Astrocyte (in vitro differentiated cells and primary cell): ENCODE data around the gene KCNQ1. TPM values are rescaled to one million over a fixed set of nuclear protein-coding genes. Genes with fewer than 3 reads are reported as not detected.

ENCODE experiments used
- DNase-seq: peaks from one replicate; pipeline ENCODE4 v3.0.0-alpha.2; 2010; ENCODE audit warnings: low read depth
- FAIRE-seq: peaks from 2 replicates; lab custom pipeline; 2011; peaks lifted over from hg19 to GRCh38; lab: Jason Lieb, UNC
- H2AFZ ChIP-seq: 2 replicates; pipeline ENCODE4 v1.6.0; 2012; ENCODE audit warnings: low read depth, low read length, inconsistent platforms
- H3K27ac ChIP-seq: 2 replicates; pipeline ENCODE4 v1.5.1; 2011; ENCODE audit warnings: low read depth, low read length, inconsistent platforms
- H3K27me3 ChIP-seq: 2 replicates; pipeline ENCODE4 v1.6.0; 2011; ENCODE audit warnings: low read length, inconsistent platforms; ENCODE audit not compliant: insufficient read depth
- H3K36me3 ChIP-seq: 2 replicates; pipeline ENCODE4 v1.5.1; 2011; ENCODE audit warnings: low read length, inconsistent platforms; ENCODE audit not compliant: insufficient read depth
- H3K4me1 ChIP-seq: 2 replicates; pipeline ENCODE4 v1.5.1; 2011; ENCODE audit warnings: low read length, inconsistent platforms; ENCODE audit not compliant: insufficient read depth
- H3K4me2 ChIP-seq: 2 replicates; pipeline ENCODE4 v1.6.0; 2012; ENCODE audit warnings: low read length, inconsistent platforms
- H3K4me3 ChIP-seq: 2 replicates; pipeline ENCODE4 v1.5.1; 2011; ENCODE audit warnings: low read depth, mild to moderate bottlenecking, low read length, inconsistent platforms; ENCODE audit not compliant: insufficient read depth
- H3K79me2 ChIP-seq: 2 replicates; pipeline ENCODE4 v1.6.0; 2012; ENCODE audit warnings: mild to moderate bottlenecking, low read length, inconsistent platforms; ENCODE audit not compliant: insufficient read depth
- H3K9ac ChIP-seq: 2 replicates; pipeline ENCODE4 v1.6.0; 2012; ENCODE audit warnings: mild to moderate bottlenecking, low read length, inconsistent platforms
- H3K9me3 ChIP-seq: 2 replicates; pipeline ENCODE4 v1.5.1; 2012; ENCODE audit warnings: low read depth, mild to moderate bottlenecking, low read length, inconsistent platforms; ENCODE audit not compliant: insufficient read depth
- H4K20me1 ChIP-seq: 2 replicates; pipeline ENCODE4 v1.6.0; 2012; ENCODE audit warnings: low read length, inconsistent platforms; ENCODE audit not compliant: insufficient read depth
- H3K27ac Mint-ChIP-seq: one replicate; pipeline ENCODE4 v1.8.0; 2021; ENCODE audit warnings: mild to moderate bottlenecking, mixed read lengths; ENCODE audit not compliant: unreplicated experiment
- H3K27me3 Mint-ChIP-seq: one replicate; pipeline ENCODE4 v1.8.0; 2021; ENCODE audit warnings: low read depth, mixed read lengths; ENCODE audit not compliant: unreplicated experiment
- H3K36me3 Mint-ChIP-seq: one replicate; pipeline ENCODE4 v1.8.0; 2021; ENCODE audit warnings: low read depth, mixed read lengths; ENCODE audit not compliant: unreplicated experiment
- H3K4me1 Mint-ChIP-seq: one replicate; pipeline ENCODE4 v1.8.0; 2021; ENCODE audit warnings: low read depth, mixed read lengths; ENCODE audit not compliant: unreplicated experiment
- H3K4me3 Mint-ChIP-seq: one replicate; pipeline ENCODE4 v1.8.0; 2021; ENCODE audit warnings: mild to moderate bottlenecking, moderate library complexity, mixed read lengths; ENCODE audit not compliant: unreplicated experiment
- H3K9me3 Mint-ChIP-seq: one replicate; pipeline ENCODE4 v1.8.0; 2021; ENCODE audit warnings: mild to moderate bottlenecking, mixed read lengths; ENCODE audit not compliant: unreplicated experiment
- CTCF ChIP-seq: IDR thresholded peaks from 2 replicates; pipeline ENCODE4 v1.5.1; 2011; ENCODE audit warnings: low read depth, mild to moderate bottlenecking, inconsistent platforms, low read length, moderate library complexity; ENCODE audit not compliant: insufficient read depth
- EZH2 ChIP-seq: IDR thresholded peaks from 2 replicates; pipeline ENCODE4 v1.6.1; 2012; ENCODE audit warnings: mild to moderate bottlenecking, low read length, inconsistent platforms; ENCODE audit not compliant: insufficient read depth
- total RNA-seq: library from RNA; stranded (reverse); gene quantifications from 2 replicates; pipeline ENCODE4 v1.2.1, GENCODE V29; 2021

KCNQ1 gene
- total RNA-seq, 1 donor from 2014 or later = not detected

- Mint-ChIP-seq H3K27me3 (peaks cover 57% of the 10 kb centered on the region), H3K9me3 (peaks cover 25% of the 10 kb centered on the region), H3K36me3 (peaks cover 4% of the 10 kb centered on the region), H3K27ac (no peak overlapping the region), H3K4me1 (peaks cover 2% of the 10 kb centered on the region), H3K4me3 (no peak overlapping the region)
- peaks cover 4% of the 10 kb centered on the region for H3K9me3 ChIP-seq
- H2AFZ ChIP-seq = no peak overlapping the region
- FAIRE-seq (no peak), DNase-seq (no peak)
- H3K9ac ChIP-seq = no peak overlapping the region
- H3K4me2 ChIP-seq = no peak overlapping the region
- H3K4me1 ChIP-seq = peaks cover 3% of the 10 kb centered on the region
- no peaks in the 10 kb centered on the region for H4K20me1 ChIP-seq
- H3K4me3 ChIP-seq = no peak overlapping the region
- peaks cover 39% of the 10 kb centered on the region for H3K27me3 ChIP-seq
- TF ChIP-seq EZH2 (no peak), CTCF (no peak)
- no peak overlapping the region for H3K27ac ChIP-seq
- no peaks in the 10 kb centered on the region for H3K79me2 ChIP-seq
- no peaks in the 10 kb centered on the region for H3K36me3 ChIP-seq
These were observed 426.3 kb downstream of the KCNQ1 start for GRCh38 chr11:2870969-2871680.

DNA sequence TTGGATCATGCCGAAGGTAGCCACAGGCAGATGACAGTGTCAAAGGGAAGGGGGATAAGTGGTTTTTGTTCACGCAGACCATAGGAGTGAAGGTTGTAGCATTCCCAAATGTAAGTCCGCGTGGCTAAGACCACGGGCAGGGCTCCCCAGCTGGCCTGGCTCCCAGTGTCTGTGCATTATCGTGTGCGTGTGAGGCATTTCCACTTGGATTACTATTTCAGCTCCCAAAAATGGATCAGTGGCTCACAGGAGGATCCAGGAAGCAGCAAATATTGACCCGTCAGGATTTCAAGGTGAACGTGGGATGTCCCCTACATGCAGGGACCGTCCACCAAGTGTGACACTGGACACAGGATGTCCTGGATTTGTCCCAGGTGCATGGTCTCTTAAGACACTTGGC is 430.2 kb downstream of the KCNQ1 start:
- Mint-ChIP-seq H3K27me3 (peaks cover 53% of the 10 kb centered on the region), H3K9me3 (peaks cover 27% of the 10 kb centered on the region), H3K36me3 (peaks cover 8% of the 10 kb centered on the region), H3K4me1 (peaks cover 2% of the 10 kb centered on the region), H3K4me3 (no peak overlapping the region), H3K27ac (no peak overlapping the region)
- H3K36me3 ChIP-seq = no peaks in the 10 kb centered on the region
- no peak overlapping the region for H3K9ac ChIP-seq
- no peak overlapping the region for H2AFZ ChIP-seq
- no peaks in the 10 kb centered on the region for H3K9me3 ChIP-seq
- H3K4me3 ChIP-seq = no peak overlapping the region
- no peak overlapping the region for H3K4me2 ChIP-seq
- peaks cover 2% of the 10 kb centered on the region for H3K4me1 ChIP-seq
- peaks cover 15% of the 10 kb centered on the region for H3K27me3 ChIP-seq
- no peak overlapping the region for H3K27ac ChIP-seq
- FAIRE-seq (no peak), DNase-seq (no peak)
- TF ChIP-seq EZH2 = no peak
- TF ChIP-seq CTCF = no peak
- no peaks in the 10 kb centered on the region for H3K79me2 ChIP-seq
- no peaks in the 10 kb centered on the region for H4K20me1 ChIP-seq

- H3K4me1 Mint-ChIP-seq = no peaks in the 10 kb centered on the region
- Histone ChIP-seq H3K4me2 (no peak overlapping the region), H3K9me3 (no peaks in the 10 kb centered on the region), H3K4me1 (no peaks in the 10 kb centered on the region), H3K27ac (no peak overlapping the region), H3K36me3 (no peaks in the 10 kb centered on the region), H3K27me3 (peaks cover 4% of the 10 kb centered on the region), H3K9ac (no peak overlapping the region), H3K79me2 (no peaks in the 10 kb centered on the region), H2AFZ (no peak overlapping the region), H4K20me1 (no peaks in the 10 kb centered on the region), H3K4me3 (no peak overlapping the region)
- peaks cover 52% of the 10 kb centered on the region for H3K27me3 Mint-ChIP-seq
- FAIRE-seq (no peak), DNase-seq (no peak)
- no peak overlapping the region for H3K27ac Mint-ChIP-seq
- H3K4me3 Mint-ChIP-seq = no peak overlapping the region
- no peak for TF ChIP-seq EZH2
- no peak for TF ChIP-seq CTCF
- H3K9me3 Mint-ChIP-seq = peaks cover 23% of the 10 kb centered on the region
- peaks cover 8% of the 10 kb centered on the region for H3K36me3 Mint-ChIP-seq
These were observed 432.7 kb downstream of the KCNQ1 start for GRCh38 chr11:2877474-2877873.
